Measurements from ENCODE around the gene MACROH2A1.

DNA sequence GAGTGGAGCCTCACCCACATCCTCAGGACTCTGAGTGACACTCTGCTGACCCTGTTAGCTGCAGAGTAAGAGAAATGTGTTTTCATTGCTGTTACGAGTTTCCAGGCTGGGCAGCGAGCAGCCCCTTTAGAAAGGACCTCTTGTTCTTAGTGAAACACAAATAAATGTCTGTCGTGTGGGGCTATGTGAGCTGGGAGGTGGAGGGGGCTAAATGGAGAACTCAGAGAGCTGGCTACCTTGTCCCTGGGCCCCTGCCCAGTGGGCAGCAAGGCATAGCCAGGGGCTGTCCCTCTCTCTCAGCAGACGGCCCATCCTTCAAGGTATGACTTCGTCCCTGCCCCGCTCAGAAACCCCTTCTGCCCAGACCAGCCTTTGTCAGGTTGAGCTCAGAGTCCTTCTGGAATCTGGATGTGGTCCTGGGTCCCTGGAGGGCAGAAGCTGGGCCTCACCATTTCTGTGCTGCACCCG, 38.0 kb upstream of the MACROH2A1 start:
- no peak for TF ChIP-seq EZH2 (IDR thresholded peaks at IDR 0.05; ENCODE audit: borderline replicate concordance, low read length)
- TF ChIP-seq CTCF (IDR thresholded peaks at IDR 0.05; ENCODE audit: low read length), result no peak
